CMK (cell line): ENCODE results near the gene IL23R.
A peak's percentile ranks its signal among the peaks of the same experiment; 100 is the strongest.

Source experiments
- DNase-seq: peaks from one replicate; pipeline ENCODE4 v3.0.0-alpha.2; 2010; ENCODE audit warnings: low read depth

IL23R gene

DNA sequence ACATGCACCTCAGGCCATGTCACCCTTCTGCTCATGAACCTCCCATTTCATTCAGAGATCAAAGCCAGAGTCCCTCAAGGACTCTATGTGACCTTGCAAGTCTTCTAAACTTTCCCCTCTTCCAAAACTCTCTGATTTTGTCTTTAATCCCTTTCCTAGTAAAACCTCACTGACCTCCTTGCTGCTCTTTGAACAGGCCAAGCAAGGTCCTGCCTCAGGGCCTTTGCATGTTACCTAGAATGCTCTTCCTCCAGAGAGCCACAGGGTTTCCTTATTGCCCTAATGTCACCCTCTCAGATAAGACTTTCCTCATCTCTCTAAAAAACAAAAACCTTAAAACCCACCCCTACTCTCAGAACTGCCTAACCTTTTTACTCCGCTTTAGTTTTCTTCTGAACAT is 26.6 kb downstream of the IL23R start:
- DNase-seq = no peak

DNA sequence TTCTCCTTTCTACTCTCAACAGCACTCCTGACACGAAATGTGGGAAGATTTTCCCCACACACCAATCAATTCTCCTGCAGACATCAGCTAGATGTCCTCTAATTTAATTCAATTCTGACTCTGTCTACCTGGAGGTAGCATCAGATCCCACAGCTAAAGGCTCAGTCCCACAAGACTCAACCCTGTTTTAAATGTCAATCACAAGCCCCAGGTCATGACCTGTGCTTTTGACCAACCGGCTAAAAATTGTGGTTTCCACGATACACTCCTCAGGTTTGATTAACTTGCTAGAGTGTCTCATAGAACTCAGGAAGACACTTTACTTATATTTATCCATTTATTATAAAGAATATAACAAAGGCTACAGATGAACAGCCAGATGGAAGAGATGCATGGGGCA is 27.4 kb downstream of the IL23R start:
- no peak for DNase-seq

DNA sequence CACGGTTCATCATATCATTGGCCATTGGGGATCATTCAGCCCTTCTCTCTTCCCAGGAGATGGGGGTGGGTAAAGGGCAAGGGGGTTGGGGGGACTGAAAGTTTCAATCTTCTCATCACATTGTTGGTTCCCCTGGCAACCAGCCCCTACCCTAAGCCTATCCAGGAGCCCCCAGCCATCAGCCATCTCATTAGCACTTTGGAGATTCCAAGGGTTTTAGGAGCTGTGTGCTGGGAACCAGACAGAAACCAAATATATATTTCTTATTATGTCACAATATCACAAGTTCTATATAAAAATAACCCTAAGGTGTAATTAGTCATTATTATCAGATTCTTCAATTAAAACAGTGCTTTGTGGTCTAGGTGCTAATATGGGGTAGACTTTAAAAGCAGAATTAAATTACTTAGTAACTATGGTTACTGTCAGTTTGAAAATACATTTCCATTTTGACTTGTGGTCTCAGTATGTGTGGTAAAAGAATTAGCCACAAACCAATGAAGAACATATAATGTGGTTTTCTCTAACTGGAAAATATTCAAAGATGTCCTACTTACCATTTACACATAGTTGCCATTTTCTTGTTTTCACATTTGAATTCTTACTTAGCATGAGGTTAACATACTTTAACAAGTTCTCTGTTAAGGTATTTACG is 28.1 kb downstream of the IL23R start:
- no peak for DNase-seq

DNA sequence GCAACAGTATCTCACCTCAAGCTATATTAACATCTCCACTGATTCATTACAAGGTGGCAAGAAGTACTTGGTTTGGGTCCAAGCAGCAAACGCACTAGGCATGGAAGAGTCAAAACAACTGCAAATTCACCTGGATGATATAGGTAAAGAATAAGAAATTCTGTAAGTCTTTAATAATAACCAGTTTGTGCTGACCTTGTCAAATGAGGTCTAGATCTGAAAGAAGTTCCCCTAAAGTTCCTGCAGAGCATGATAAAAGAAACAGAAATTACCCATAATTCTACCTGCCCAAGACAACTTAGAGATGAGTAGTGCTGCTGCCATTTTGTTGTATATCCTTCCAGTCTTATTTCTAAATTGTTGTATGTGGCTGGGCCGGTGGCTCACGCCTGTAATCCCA is 34.5 kb downstream of the IL23R start:
- no peak for DNase-seq

DNA sequence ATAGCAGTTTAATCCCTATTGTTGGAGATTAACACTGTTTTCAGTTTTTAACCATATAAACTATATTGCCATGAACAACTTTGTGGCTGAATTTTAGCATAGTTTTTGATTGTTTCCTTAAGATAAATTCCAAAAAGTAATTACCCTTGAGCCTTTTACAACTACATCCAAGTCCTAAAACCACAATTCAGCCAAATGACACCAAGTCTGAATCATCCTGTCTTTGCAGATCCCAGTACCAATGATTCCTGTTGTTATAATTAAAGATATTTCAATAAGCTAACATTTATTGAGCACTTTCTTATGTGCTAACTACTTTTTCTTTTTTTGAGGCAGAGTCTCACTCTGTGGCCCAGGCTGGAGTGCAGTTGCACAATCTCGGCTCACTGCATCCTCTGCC is 35.6 kb downstream of the IL23R start:
- DNase-seq = no peak

DNA sequence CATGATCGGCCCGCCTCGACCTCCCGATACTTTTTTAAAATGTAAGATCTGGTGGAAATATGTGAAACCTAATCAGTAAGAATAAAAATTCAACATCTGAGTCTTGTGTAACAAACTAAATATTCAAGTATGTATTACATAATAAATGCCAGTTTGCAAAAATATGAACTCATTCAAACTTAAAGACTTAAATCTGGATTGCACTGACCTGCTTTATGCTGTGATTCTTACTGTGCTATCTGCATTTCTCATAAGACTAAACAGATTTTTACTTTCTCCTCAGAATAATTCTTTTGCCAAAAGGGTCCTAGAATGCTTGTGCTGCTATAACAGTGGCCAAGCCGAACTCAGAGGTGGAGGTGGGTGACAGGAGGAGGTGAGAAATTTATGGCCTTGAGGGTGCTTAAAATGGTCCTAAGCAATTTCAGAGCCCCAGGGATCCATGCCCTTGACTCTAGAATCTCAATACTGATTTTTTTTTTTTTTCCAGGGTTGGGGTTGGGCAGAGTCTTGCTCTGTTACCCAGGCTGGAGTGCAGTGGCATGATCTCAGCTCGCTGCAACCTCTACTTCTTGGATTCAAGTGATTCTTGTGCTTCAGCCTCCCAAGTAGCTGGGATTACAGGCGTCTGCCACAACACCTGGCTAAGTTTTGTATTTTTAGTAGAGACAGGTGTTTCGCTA is 38.2 kb downstream of the IL23R start:
- no peak for DNase-seq

DNA sequence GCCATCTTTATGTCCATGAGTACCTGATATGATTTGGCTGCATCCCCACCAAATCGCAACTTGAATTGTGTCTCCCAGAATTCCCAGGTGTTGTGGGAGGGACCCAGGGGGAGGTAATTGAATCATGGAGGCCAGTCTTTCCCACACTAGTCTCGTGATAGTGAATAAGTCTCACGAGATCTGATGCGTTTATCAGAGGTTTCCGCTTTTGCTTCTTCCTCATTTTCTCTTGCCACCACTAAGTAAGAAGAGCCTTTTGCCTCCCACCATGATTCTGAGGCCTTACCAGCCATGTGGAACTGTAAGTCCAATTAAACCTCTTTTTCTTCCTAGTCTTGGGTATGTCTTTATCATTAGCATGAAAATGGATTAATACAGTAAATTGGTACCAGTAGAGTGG is 41.1 kb downstream of the IL23R start:
- peak; percentile 61 for DNase-seq

DNA sequence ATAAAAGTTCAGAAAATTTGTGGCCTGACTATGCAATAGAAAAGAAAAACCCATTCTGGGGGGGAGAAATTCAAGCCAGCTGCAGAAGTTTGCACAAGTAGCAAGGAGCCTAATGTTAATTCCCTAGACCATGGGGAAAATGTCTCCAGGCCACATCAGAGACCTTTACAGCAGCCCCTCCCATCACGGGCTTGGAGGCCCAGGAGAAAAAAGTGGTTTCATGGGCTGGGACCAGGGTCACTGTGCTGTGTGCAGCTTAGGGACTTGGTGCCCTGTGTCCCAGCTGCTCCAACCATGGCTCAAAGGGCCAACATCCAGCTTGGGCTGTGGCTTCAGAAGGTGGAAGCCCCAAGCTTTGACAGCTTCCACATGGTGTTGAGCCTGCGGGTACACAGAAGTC is 42.0 kb downstream of the IL23R start:
- no peak for DNase-seq

DNA sequence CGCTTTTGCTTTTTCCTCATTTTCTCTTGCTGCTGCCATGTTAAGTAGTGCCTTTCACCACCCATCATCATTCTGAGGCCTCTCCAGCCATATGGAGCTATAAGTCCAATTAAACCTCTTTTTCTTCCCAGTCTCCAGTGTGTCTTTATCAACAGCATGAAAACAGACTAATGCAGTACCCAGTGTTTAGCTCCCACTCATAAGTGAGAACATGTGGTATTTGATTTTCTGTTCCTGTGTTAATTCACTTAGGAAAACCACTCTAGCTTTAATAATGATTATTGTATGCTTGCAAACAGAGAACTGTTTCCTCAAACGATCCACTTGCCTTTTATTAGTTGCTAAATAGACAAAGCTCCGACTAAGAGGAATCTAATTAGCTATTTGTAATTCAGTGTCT is 43.3 kb downstream of the IL23R start:
- DNase-seq = no peak

DNA sequence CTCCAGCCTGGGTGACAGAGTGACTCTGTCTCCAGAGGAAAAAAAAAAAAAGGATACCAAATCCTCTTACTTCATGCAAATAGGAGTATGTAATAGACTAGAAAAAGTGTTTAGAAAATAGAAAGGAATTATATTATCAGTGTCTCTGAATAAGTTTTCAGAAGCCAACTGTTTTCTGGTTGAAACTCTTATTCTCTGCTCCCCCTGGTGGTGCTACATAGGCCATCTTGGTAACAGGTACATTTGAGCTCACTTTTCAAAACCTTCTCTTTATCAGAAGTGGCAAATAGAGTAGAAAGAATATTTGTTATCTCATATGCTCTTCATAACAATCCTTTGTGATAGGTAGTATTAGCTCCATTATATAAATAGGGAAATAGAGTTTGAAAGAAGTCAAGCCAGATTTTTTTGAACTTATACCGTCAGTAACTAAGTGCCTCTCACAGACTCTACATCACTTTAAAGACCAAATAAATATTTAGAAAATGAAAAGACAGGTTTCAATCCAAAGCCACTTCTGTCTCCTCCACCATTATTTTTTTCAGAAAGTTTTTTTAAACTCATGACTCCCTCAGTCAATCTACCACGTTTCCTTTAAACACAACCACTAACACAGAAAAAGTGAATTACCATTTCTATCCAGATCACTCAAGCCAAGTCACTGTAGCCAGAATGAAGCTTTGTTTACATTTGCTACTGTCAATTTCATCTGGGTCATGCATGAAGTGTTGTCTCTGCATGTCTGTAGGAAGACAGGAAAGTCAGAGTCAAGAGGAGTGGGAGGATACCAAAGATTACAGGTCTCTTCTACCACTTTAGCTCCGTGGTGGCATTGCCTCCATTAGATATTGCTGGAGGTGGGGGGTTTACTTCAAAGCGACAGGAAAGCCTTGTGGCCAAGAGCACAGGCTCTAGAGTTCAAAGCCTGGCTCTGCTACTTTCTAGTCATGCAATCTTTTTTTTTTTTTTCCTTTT is 45.6 kb downstream of the IL23R start:
- no peak for DNase-seq

DNA sequence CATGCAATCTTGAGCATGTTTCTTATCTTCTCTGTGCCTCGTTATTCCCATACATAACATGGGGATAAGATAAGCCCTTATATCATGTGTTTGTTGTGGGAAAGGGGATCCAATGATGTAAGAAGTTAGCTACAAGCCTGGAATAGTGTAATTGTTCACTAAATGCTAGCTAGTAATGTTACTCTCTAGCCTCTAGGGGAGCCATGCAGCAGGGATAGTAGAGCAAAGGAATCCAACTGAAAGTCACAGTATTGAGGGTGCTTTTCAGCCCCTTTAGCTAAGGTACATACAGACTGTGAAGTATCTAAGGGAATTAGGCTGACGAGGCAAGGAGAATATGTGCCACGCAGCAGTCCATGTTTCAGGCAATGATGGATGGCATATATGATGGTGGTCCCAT is 46.9 kb downstream of the IL23R start:
- DNase-seq = no peak

DNA sequence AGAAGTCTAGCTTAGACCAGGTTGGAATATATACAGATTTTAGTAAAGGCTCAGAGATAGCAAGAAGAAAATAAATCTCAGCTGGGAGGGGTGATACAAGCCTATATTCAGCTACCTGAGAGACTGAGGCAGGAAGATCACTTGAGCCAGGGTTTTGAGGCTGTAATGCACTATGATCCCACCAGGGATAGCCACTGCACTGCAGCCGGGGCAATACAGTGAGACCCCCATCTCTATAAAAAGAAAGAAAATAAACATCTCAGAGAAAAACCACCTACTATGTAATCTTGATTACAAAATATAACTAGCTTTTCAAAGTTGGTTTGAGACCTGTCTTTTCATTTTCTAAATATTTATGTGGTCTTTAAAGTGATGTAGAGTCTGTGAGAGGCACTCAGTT is 47.7 kb downstream of the IL23R start:
- DNase-seq = no peak

DNA sequence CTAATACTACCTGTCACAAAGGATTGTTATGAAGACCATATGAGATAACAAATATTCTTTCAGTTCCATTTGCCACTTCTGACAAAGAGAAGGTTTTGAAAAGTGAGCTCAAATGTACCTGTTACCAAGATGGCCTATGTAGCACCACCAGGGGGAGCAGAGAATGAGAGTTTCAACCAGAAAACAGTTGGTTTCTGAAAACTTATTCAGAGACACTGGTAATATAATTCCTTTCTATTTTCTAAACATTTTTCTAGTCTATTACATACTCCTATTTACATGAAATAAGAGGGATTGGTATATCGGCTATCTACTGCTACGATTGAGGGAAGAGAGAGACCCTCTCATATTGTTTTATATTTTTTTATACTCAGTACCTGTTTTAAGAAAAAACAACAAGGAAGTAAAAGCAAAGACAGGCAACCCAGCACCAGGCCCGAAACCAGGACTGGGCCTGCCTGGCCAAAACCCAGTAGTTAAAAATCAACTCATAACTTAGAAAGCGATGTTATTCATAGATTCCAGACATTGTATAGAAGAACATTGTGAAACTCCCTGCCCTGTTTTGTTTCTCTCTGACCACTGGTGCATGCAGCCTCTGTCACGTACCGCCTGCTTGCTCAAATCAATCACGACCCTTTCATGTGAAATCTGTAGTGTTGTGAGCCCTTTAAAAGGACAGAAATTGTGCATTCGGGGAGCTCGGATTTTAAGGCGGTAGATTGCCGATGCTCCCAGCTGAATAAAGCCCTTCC is 48.3 kb downstream of the IL23R start:
- no peak for DNase-seq

DNA sequence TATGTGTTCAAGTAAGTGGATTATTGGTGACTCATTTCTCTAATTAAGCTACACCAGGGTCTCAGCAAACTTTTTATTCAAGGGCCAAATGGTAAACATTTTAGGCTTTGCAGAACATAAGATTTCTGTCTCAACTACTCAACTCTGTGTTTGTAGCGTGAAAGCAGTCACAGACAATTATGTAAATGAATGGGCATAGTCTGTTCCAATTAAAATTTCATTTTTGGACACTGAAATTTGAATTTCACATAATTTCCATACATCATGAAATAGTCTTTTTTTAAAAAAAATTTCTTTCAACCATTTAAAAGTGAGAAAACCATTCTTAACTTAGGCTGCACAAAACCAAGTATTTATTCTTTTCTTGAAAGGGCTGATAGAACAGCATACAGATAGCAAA is 50.1 kb downstream of the IL23R start:
- no peak for DNase-seq

DNA sequence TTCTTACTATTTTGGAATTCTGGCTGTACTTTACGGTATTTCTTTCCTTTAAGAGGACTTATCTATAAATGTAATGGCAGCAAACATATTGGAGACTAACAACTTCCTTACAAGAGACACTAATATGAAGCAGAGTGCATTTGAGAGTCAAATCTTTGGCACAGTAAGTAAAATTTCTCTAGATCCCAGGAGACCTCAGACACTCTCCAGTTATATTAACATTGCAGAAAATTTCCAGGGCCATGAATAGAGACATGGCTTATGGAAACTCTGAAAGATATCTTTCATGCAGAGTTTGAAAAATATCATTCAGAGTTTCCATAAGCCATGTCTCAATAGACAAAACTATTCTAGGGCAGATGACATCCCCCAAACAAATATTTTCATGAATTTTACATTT is 51.2 kb downstream of the IL23R start:
- no peak for DNase-seq

DNA sequence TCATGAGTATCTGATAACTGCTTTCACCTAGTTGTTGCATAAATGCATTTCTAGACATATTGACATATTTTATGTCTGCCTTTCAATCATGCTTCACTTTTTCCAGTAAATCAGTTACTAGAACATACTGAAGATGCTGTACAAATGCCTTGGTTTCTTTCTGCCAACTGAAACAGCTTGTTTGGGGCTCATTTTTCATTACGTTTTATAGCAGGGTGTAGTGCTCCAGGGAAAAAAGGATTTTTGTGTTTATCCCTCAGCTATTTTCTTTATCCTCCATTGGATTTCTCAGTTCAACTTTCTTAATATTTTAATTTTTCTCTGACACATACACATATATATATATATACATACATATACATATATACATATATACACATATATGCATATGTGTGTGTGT is 51.7 kb downstream of the IL23R start:
- DNase-seq = no peak

DNA sequence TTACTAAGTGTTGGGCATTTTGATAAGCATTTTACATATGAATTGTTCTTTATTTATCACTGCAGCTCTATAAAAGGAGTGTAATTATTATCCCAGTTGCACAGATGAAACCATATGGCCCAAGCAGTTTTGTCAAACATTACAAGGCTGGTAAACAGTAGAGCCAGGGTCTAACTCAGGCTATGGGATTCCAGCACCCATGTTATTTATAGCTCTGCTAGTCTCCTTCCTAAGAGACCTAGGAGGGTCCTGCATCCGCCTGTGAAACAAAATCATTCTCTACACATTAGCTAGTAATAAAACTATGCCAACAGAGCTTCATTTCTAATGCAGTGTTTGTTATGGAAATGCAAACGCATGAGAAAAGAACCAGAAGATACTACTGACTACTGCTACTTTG is 58.6 kb downstream of the IL23R start:
- DNase-seq = no peak

DNA sequence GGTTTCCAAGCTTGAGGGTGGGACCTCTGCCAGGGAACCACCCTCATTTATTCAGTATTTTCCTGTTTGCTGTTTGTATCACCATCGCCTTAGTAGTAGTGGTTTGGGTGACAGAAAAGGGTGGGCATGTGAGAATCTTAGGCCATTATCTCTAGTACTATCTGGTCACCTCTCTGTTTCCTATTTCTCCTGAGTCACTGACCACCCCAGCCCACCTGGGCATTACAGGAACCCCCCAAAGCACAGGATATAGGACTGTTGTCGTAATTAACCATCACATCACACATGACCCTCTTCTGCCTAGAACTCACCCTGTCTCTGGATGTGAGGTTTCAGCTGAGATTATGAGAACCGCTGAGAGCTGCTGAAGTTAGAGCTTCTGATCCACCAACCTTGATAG is 60.4 kb downstream of the IL23R start:
- no peak for DNase-seq

DNA sequence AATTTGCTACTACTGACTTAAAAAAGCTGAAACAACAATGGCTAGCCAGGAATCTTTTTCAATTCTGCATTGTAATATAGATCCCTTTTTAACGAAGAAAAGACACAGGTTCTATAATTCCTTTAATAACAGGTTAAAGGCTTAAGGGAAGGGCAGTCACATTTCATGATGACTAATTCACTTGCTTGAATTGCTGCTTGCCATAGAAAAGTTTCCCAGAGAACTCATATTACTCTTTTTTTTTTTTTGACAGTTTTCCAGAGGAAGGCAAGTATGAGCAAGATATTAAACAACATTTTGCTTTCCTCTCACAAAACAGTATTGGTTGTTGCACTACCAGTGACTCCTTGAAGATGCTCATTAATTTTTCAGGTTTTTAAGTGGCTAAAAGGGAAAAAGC is 60.9 kb downstream of the IL23R start:
- DNase-seq = no peak

DNA sequence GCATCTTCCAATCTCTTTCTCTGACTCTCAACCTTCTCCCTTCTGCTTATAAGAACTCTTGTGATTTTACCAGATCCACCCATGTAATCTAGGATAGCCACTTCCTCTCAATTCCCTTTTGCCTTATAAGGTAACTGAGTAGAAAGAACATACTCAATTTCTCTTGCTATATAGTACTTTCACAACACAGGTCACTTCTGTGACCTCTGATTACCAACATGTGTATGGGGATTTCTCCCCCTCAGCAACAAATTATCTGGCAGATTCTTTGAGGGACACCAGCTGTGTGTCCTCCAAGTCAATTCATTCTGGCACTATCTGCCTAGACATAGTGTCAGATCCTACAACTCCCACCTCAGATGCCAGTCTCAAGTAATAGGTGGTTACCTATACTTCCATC is 62.5 kb downstream of the IL23R start:
- no peak for DNase-seq

DNA sequence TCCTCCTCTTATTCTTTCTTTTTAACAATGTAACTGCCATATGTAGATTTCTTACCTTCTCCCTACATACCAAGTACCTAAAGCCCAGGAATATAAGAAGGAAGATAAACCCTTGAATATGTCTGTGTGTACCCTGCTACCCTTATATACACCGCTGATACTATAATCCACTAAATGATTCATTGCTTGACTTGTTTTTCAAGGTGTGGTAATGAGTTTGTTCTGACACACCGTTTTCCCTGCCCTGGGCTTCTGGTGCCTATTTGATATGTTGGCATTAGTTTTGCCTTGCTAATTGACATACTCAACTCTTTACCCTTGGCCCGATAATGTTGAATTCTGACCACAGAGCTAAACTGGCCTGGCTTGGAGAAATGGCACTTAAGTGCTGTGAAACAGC is 64.3 kb downstream of the IL23R start:
- DNase-seq = no peak

DNA sequence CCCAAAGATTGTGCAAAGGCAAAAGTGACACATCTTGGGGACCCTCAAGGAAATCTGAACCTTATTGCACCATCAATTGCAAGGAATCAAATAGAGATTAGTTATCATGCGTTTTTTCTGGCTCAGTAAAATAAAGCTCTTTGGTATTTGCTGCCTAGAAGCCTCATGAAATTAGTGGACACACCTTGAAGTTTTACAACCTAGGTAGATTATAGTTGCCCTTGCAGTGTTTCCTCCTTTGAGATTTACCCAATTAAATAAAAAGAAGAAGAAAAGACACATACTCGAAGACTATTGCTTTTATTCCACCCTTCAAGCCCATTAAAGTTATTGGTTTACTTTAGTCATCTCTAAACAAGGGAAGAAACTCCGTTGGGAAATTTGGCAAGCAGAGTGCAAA is 70.0 kb downstream of the IL23R start:
- DNase-seq = no peak
